Panc1 (cell line): Measurements from ENCODE around the gene TNFSF11. TPM values are rescaled to one million over a fixed set of nuclear protein-coding genes. Genes with fewer than 3 reads are reported as not detected.

Experiments used
- ATAC-seq: fragments of 200-7000 bp; cut with Tn5 transposase; 2 replicates; pipeline ENCODE4 v1.9.1; 2020; ENCODE audit warnings: mild to moderate bottlenecking, moderate library complexity
- BruUV-seq: library from RNA; stranded (reverse); fragments of 400-500 nt; replicated peaks from 2 replicates; lab custom pipeline; 2021; lab: Mats Ljungman, UMichigan
- CTCF ChIA-PET: fragments of 300-600 bp; sonication (Branson Sonifier 250); formaldehyde crosslinking; loops from one replicate; lab custom pipeline; 2022; ENCODE audit warnings: antibody characterized with exemption; lab: Charles Lee
- POLR2A ChIA-PET: fragments of 300-600 bp; sonication (Branson Sonifier 250); formaldehyde crosslinking; loops from one replicate; lab custom pipeline; 2022; ENCODE audit warnings: antibody characterized with exemption; lab: Charles Lee
- DNase-seq: peaks from one replicate; pipeline ENCODE4 v3.0.0-alpha.2; 2010; ENCODE audit warnings: low read depth, low spot score
- H3K27ac ChIP-seq: 2 replicates; pipeline ENCODE4 v1.5.1; 2011; ENCODE audit warnings: mild to moderate bottlenecking, low read length, inconsistent platforms
- H3K27me3 ChIP-seq: fragments of 200-500 bp; sonication (Bioruptor generic); 2 replicates; pipeline ENCODE4 v1.6.0; 2014; ENCODE audit warnings: low read length, inconsistent platforms; ENCODE audit not compliant: control insufficient read depth, insufficient read depth
- H3K36me3 ChIP-seq: fragments of 200-500 bp; sonication (Bioruptor generic); 2 replicates; pipeline ENCODE4 v1.5.1; 2014; ENCODE audit warnings: inconsistent platforms, mild to moderate bottlenecking, low read length, moderate library complexity; ENCODE audit not compliant: control insufficient read depth, insufficient read depth
- H3K4me1 ChIP-seq: 2 replicates; pipeline ENCODE4 v1.5.1; 2011; ENCODE audit warnings: inconsistent platforms, mild to moderate bottlenecking, low read length, moderate library complexity; ENCODE audit not compliant: control insufficient read depth, insufficient read depth
- H3K4me3 ChIP-seq, 2 experiments: 2 replicates each; pipeline ENCODE4 v1.5.1; 2011 to 2012; ENCODE audit warnings: low read depth in 2 of 2, low read length in 2 of 2, mild to moderate bottlenecking in 2 of 2, inconsistent platforms in 1 of 2, moderate library complexity in 1 of 2
- H3K9me3 ChIP-seq: fragments of 200-500 bp; sonication (Bioruptor generic); 2 replicates; pipeline ENCODE4 v1.5.1; 2014; ENCODE audit warnings: low read depth, mild to moderate bottlenecking, inconsistent platforms, low read length, moderate library complexity; ENCODE audit not compliant: control insufficient read depth, insufficient read depth
- CTCF ChIP-seq: fragments of 450-650 bp; IDR thresholded peaks from 2 replicates; pipeline ENCODE4 v1.5.1; 2017; ENCODE audit warnings: mild to moderate bottlenecking
- POLR2AphosphoS5 ChIP-seq: IDR thresholded peaks from 2 replicates; pipeline ENCODE4 v1.6.1; 2012; ENCODE audit warnings: mild to moderate bottlenecking, low read depth, low read length, moderate library complexity
- REST ChIP-seq, 2 experiments: IDR thresholded peaks; 2 replicates each; pipeline ENCODE4 v1.6.1; 2011 to 2012; ENCODE audit warnings: low read depth in 2 of 2, control low read depth in 1 of 2, low read length in 1 of 2, mild to moderate bottlenecking in 1 of 2, moderate library complexity in 1 of 2; ENCODE audit not compliant: insufficient read depth in 1 of 2
- SIN3A ChIP-seq: IDR thresholded peaks from 2 replicates; pipeline ENCODE4 v1.6.1; 2012; ENCODE audit warnings: low read depth, mild to moderate bottlenecking, low read length, moderate library complexity, borderline replicate concordance; ENCODE audit not compliant: insufficient read depth
- TCF7L2 ChIP-seq: IDR thresholded peaks from 2 replicates; pipeline ENCODE4 v1.6.1; 2011; ENCODE audit warnings: mild to moderate bottlenecking, low read depth, low read length, inconsistent platforms
- in situ Hi-C: cut with HindIII; loops from 2 replicates; pipeline ENCODE4 v1.10.0; 2016; ENCODE audit warnings: low sequenced_read_pairs, low pct_unique_long_range_greater_than_20kb
- intact Hi-C: fragments of 100-400 bp; cut with micrococcal nuclease; formaldehyde crosslinking; loops from one replicate; pipeline ENCODE4 v1.10.0; 2022; ENCODE audit not compliant: unreplicated experiment
- total RNA-seq: library from RNA; stranded (reverse); gene quantifications from one replicate; pipeline ENCODE4 v1.2.1, GENCODE V29; 2021; ENCODE audit not compliant: unreplicated experiment

TNFSF11 gene
- total RNA-seq, 1 experiment from 2014 or later: not detected

- in situ Hi-C loops (no loop called here), intact Hi-C loops (no loop called here)
- Histone ChIP-seq H3K27ac (no peak overlapping the region), H3K36me3 (no peaks in the 10 kb centered on the region), H3K27me3 (no peaks in the 10 kb centered on the region), H3K4me3 (no peak overlapping the region), H3K9me3 (no peaks in the 10 kb centered on the region), H3K4me1 (no peaks in the 10 kb centered on the region)
- no peak for DNase-seq
- no TSS peak for BruUV-seq
- ChIA-PET CTCF (no interaction called here), POLR2A (no interaction called here)
- TF ChIP-seq TCF7L2: no peak
- TF ChIP-seq SIN3A: no peak
- TF ChIP-seq POLR2AphosphoS5: no peak
- TF ChIP-seq CTCF: no peak
- TF ChIP-seq REST (IDR thresholded peaks at IDR 0.05; ENCODE audit: insufficient read depth in 1 of 2, low read depth in 2 of 2, low read length in 1 of 2): no peak
- no peak for ATAC-seq
Measured at GRCh38 chr13:42633495-42633894, 59.5 kb downstream of the TNFSF11 start.

- H3K36me3 ChIP-seq: no peaks in the 10 kb centered on the region
- no peaks in the 10 kb centered on the region for H3K27me3 ChIP-seq
- no peak overlapping the region for H3K4me3 ChIP-seq
- ChIA-PET POLR2A (no interaction called here), CTCF (no interaction called here)
- H3K27ac ChIP-seq: no peak overlapping the region
- in situ Hi-C loops: no loop called here
- no TSS peak for BruUV-seq
- intact Hi-C loops: no loop called here
- no peaks in the 10 kb centered on the region for H3K4me1 ChIP-seq
- no peak for TF ChIP-seq POLR2AphosphoS5
- TF ChIP-seq SIN3A: no peak
- TF ChIP-seq TCF7L2: no peak
- no peak for TF ChIP-seq CTCF
- ATAC-seq (no peak), DNase-seq (no peak)
- no peaks in the 10 kb centered on the region for H3K9me3 ChIP-seq
Measured at GRCh38 chr13:42638101-42638500, 64.1 kb downstream of the TNFSF11 start.
